K562 (cell line): Measurements from ENCODE around the gene ENKD1. TPM values are rescaled to one million over a fixed set of nuclear protein-coding genes. Genes with fewer than 3 reads are reported as not detected.

Experiments used
- ATAC-seq: fragments of 200-7000 bp; cut with Tn5 transposase; 3 replicates; pipeline ENCODE4 v1.9.1; 2020; ENCODE audit warnings: moderate library complexity
- BruUV-seq: library from RNA; stranded (reverse); fragments of 400-500 nt; replicated peaks from 2 replicates; lab custom pipeline; 2021; lab: Mats Ljungman, UMichigan
- CTCF ChIA-PET: fragments of 300-600 bp; formaldehyde crosslinking; extraction: SDS; loops from one replicate; lab custom pipeline; 2021; ENCODE audit warnings: low intra/inter-chr PET ratio; lab: Yijun Ruan, JAX
- POLR2A ChIA-PET: fragments of 300-600, 350-650 bp; sonication (Branson Sonifier 250); formaldehyde crosslinking; extraction: SDS; loops from one replicate; lab custom pipeline; 2021; ENCODE audit warnings: antibody characterized with exemption, inconsistent platforms; lab: Yijun Ruan, JAX
- DNase-seq, 4 experiments: peaks; one replicate each; pipeline versions ENCODE4 v3.0.0 to v3.0.0-alpha.2; 2011 to 2018; ENCODE audit warnings: low spot score in 3 of 4, mixed read lengths in 3 of 4; ENCODE audit errors: extremely low read depth in 1 of 4
- FAIRE-seq: peaks from 2 replicates; lab custom pipeline; 2011; peaks lifted over from hg19 to GRCh38; lab: Jason Lieb, UNC
- H2AFZ ChIP-seq: 2 replicates; pipeline ENCODE4 v1.6.0; 2011; ENCODE audit warnings: low read depth, low read length, control low read depth, inconsistent platforms
- H3K27ac ChIP-seq: fragments of 200-600 bp; 3 replicates; pipeline ENCODE4 v1.8.0; 2011; ENCODE audit warnings: low read depth, mild to moderate bottlenecking, control low read depth, inconsistent platforms, low read length, moderate library complexity, mixed read lengths; ENCODE audit errors: extremely low read depth
- H3K27me3 ChIP-seq, 2 experiments: fragments of 300-600 bp in 1 of 2; 2 replicates in 1 of 2; 3 replicates in 1 of 2; pipeline versions ENCODE4 v1.6.0 to v1.8.0; 2011; ENCODE audit warnings: inconsistent platforms in 2 of 2, low read length in 2 of 2, mild to moderate bottlenecking in 1 of 2, mixed read lengths in 1 of 2, moderate library complexity in 1 of 2; ENCODE audit not compliant: control insufficient read depth in 2 of 2, insufficient read depth in 2 of 2
- H3K36me3 ChIP-seq: fragments of 300-600 bp; 3 replicates; pipeline ENCODE4 v1.8.0; 2011; ENCODE audit warnings: mild to moderate bottlenecking, low read length, inconsistent platforms; ENCODE audit not compliant: control insufficient read depth, insufficient read depth
- H3K4me1 ChIP-seq, 2 experiments: fragments of 200-600 bp in 1 of 2; replicated peaks in 1 of 2; 2 replicates in 1 of 2; 3 replicates in 1 of 2; pipeline versions ENCODE4 v1.5.1 to v1.8.0; 2011; ENCODE audit warnings: inconsistent platforms in 2 of 2, low read length in 2 of 2, mild to moderate bottlenecking in 1 of 2, mixed read lengths in 1 of 2, moderate library complexity in 1 of 2; ENCODE audit not compliant: control insufficient read depth in 2 of 2, insufficient read depth in 2 of 2
- H3K4me2 ChIP-seq: 2 replicates; pipeline ENCODE4 v1.6.1; 2011; ENCODE audit warnings: low read length, control low read depth, inconsistent platforms, mixed read lengths; ENCODE audit not compliant: insufficient read depth
- H3K4me3 ChIP-seq: fragments of 200-600 bp; sonication (generic), shearing (Covaris generic); 2 replicates; pipeline ENCODE4 v1.5.1; 2016; ENCODE audit warnings: control low read depth, inconsistent platforms
- H3K79me2 ChIP-seq: fragments of 200-600 bp; 3 replicates; pipeline ENCODE4 v1.8.0; 2011; ENCODE audit warnings: low read length, inconsistent platforms; ENCODE audit not compliant: control insufficient read depth, insufficient read depth
- H3K9ac ChIP-seq, 2 experiments: 2 replicates each; pipeline versions ENCODE4 v1.6.0 to v1.6.1; 2011; ENCODE audit warnings: low read depth in 2 of 2, low read length in 2 of 2, control low read depth in 1 of 2, inconsistent platforms in 1 of 2, mild to moderate bottlenecking in 1 of 2, mixed read lengths in 1 of 2; ENCODE audit not compliant: insufficient read depth in 1 of 2
- H3K9me1 ChIP-seq: one replicate; pipeline ENCODE4 v1.6.0; 2011; ENCODE audit warnings: inconsistent platforms, mild to moderate bottlenecking, low read length, moderate library complexity; ENCODE audit not compliant: control insufficient read depth, insufficient read depth
- H3K9me3 ChIP-seq: replicated peaks from 2 replicates; pipeline ENCODE4 v1.5.1; 2011; ENCODE audit warnings: low read depth, low read length, inconsistent platforms; ENCODE audit not compliant: control insufficient read depth, insufficient read depth
- H4K20me1 ChIP-seq: replicated peaks from 2 replicates; pipeline ENCODE4 v1.6.1; 2011; ENCODE audit warnings: low read length, inconsistent platforms, mixed read lengths; ENCODE audit not compliant: control insufficient read depth, insufficient read depth
- DACH1 ChIP-seq: fragments of 450-650 bp; IDR thresholded peaks from 2 replicates; pipeline ENCODE4 v1.6.1; 2018; ENCODE audit not compliant: partially characterized antibody
- DLX4 ChIP-seq: fragments of 250-450 bp; sonication (Bioruptor Pico); IDR thresholded peaks from 2 replicates; pipeline ENCODE4 v1.6.1; 2021; ENCODE audit warnings: mild to moderate bottlenecking
- HLTF ChIP-seq: fragments of 450-650 bp; IDR thresholded peaks from 2 replicates; pipeline ENCODE4 v1.6.1; 2016
- NKRF ChIP-seq: fragments of 450-650 bp; IDR thresholded peaks from 2 replicates; pipeline ENCODE4 v1.6.1; 2016; ENCODE audit warnings: borderline replicate concordance
- SMARCA4 ChIP-seq: fragments of 450-650 bp; IDR thresholded peaks from 2 replicates; pipeline ENCODE4 v1.6.1; 2016
- STAT6 ChIP-seq: sonication (generic); formaldehyde crosslinking; IDR thresholded peaks from 2 replicates; pipeline ENCODE4 v1.8.1; 2023; ENCODE audit warnings: mild to moderate bottlenecking, missing genetic modification reagents
- ZNF140 ChIP-seq: fragments of 250-450 bp; sonication (Bioruptor Pico); IDR thresholded peaks from 2 replicates; pipeline ENCODE4 v1.8.0; 2021; ENCODE audit warnings: moderate library complexity, mild to moderate bottlenecking, inconsistent platforms
- ZNF277 ChIP-seq: fragments of 250-450 bp; sonication (Bioruptor Pico); IDR thresholded peaks from 2 replicates; pipeline ENCODE4 v1.8.0; 2022; ENCODE audit warnings: inconsistent platforms, mild to moderate bottlenecking, moderate library complexity, borderline replicate concordance
- WGBS: fragments of 100-300 bp; shearing (Covaris generic); methylation state at CpG from one replicate; pipeline ENCODE4 v1.1.6; 2016; ENCODE audit warnings: low coverage, mixed read lengths; ENCODE audit not compliant: insufficient coverage; ENCODE audit errors: missing lambda C conversion rate; 5-methylcytosine and 5-hydroxymethylcytosine counted together
- in situ Hi-C: fragments of 300-500 bp; cut with MboI; formaldehyde crosslinking; loops from 4 replicates; pipeline ENCODE4 v1.15.0; 2018; ENCODE audit warnings: inconsistent platforms, mixed read lengths
- intact Hi-C: fragments of 100-400 bp; cut with micrococcal nuclease; formaldehyde crosslinking; loops from 2 replicates; pipeline ENCODE4 v1.14.2; 2022
- polyA plus RNA-seq, 8 experiments: library from polyadenylated mRNA; depleted of rRNA in 4 of 8; stranded (reverse) in 5 of 8; unstranded in 3 of 8; fragments of >200 nt; fragmentation: Nextera tagmentation in 2 of 8; fragmentation: Illumina TruSeq in 1 of 8; extraction: Ambion mirVana in 2 of 8; extraction: Trizol in 1 of 8; gene quantifications; 2 replicates each; pipeline versions ENCODE4 v1.2.1 to v1.2.3, GENCODE V29; 2011 to 2014; ENCODE audit warnings: inconsistent platforms in 1 of 8, missing spikeins in 1 of 8
- total RNA-seq, 7 experiments: library from RNA; depleted of rRNA in 6 of 7; stranded (reverse); fragments of >200 nt in 6 of 7; fragmentation: Illumina TruSeq in 2 of 7; extraction: Trizol in 2 of 7; gene quantifications; 2 replicates each; pipeline versions ENCODE4 v1.2.1 to v1.2.3, GENCODE V29; 2011 to 2021; ENCODE audit warnings: low replicate concordance in 1 of 7

The ENKD1 gene
- total and polyA plus RNA-seq, 9 of the 15 experiments (the other 6 are each of a cell fraction or from before 2014, with no cell fraction given) = 1.1 to 26.9 (median 8.3) TPM

- Histone ChIP-seq H3K4me2 (no peak overlapping the region), H4K20me1 (peaks cover 2% of the 10 kb centered on the region; the same call in 1 of the 2 replicates), H2AFZ (no peak overlapping the region), H3K27me3 (no peaks in the 10 kb centered on the region)
- DNase-seq (no peak), ATAC-seq (no peak)
- intact Hi-C loops = no loop called here
- no peak for TF ChIP-seq ZNF140
- TF ChIP-seq NKRF = no peak
- TF ChIP-seq ZNF277 (CRISPR knock-in tag) = no peak
- TF ChIP-seq SMARCA4 = no peak
- no peak for TF ChIP-seq DACH1
- TF ChIP-seq DLX4 (CRISPR knock-in tag) = no peak
- no peak for TF ChIP-seq STAT6
- no peak for TF ChIP-seq HLTF
- TF ChIP-seq, all 486 proteins: peak for 0
- H3K4me1 ChIP-seq = peaks cover 14 to 65% of the 10 kb centered on the region in 2 experiments
- CTCF ChIA-PET = interaction anchor here (0.6 kb wide), 1 partner anchor 152 kb away, joined by 4 read pairs; no protein-coding TSS in a partner anchor
- no TSS peak for BruUV-seq
- WGBS = 88% methylated on average over 7 of the region's 7 CpGs
- no peak overlapping the region for H3K4me3 ChIP-seq
- no peaks in the 10 kb centered on the region for H3K9me3 ChIP-seq
- peaks cover 4% of the 10 kb centered on the region; the same call in 2 of the 3 replicates for H3K79me2 ChIP-seq
- H3K36me3 ChIP-seq = peaks cover 7% of the 10 kb centered on the region; the same call in 2 of the 3 replicates
- no peak overlapping the region for H3K9ac ChIP-seq
- no peak for FAIRE-seq
- no peak overlapping the region for H3K27ac ChIP-seq
- POLR2A ChIA-PET = interaction anchor here (0.6 to 1.5 kb wide), 3 partner anchors 18 to 271 kb away, joined by 3 to 6 read pairs (median 4); no protein-coding TSS in a partner anchor
- in situ Hi-C loops = loop anchor here (5.0 kb wide), 1 partner anchor 262 kb away; no protein-coding TSS in a partner anchor
- H3K9me1 ChIP-seq = no peaks in the 10 kb centered on the region
These were observed 1.7 kb downstream of the ENKD1 start for GRCh38 chr16:67664871-67665270.
